PFSK-1 (cell line): ENCODE data around the gene PLK3.

ENCODE experiments used
- FOXP2 ChIP-seq: optimal IDR thresholded peaks from 2 replicates; pipeline ENCODE3; 2011; ENCODE audit warnings: borderline replicate concordance, control low read depth, inconsistent platforms; ENCODE audit not compliant: insufficient read depth; ENCODE audit errors: extremely low read length, extremely low read depth
- POLR2AphosphoS5 ChIP-seq: IDR thresholded peaks from 2 replicates; pipeline ENCODE4 v1.6.1; 2012; ENCODE audit warnings: low read depth, mild to moderate bottlenecking, control low read depth, low read length, moderate library complexity
- REST ChIP-seq, 2 experiments: IDR thresholded peaks; 2 replicates each; pipeline versions ENCODE4 v1.6.1 to v1.8.0; 2011 to 2012; ENCODE audit warnings: low read depth in 2 of 2, low read length in 2 of 2, control low read depth in 1 of 2, inconsistent platforms in 1 of 2, mild to moderate bottlenecking in 1 of 2, moderate library complexity in 1 of 2; ENCODE audit not compliant: insufficient read depth in 1 of 2
- SIN3A ChIP-seq: IDR thresholded peaks from 2 replicates; pipeline ENCODE4 v1.6.1; 2012; ENCODE audit warnings: mild to moderate bottlenecking, low read length, moderate library complexity, borderline replicate concordance; ENCODE audit not compliant: insufficient read depth
- TAF1 ChIP-seq: IDR thresholded peaks from 2 replicates; pipeline ENCODE4 v1.6.1; 2012; ENCODE audit warnings: low read length, control low read depth, borderline replicate concordance; ENCODE audit not compliant: insufficient read depth

PLK3 gene

GRCh38 chr1:44810101-44810761 lies 10.1 kb downstream of the PLK3 start:
- TF ChIP-seq TAF1 (no peak), FOXP2 (no peak), SIN3A (no peak), POLR2AphosphoS5 (no peak), REST (IDR thresholded peaks at IDR 0.05; ENCODE audit: insufficient read depth in 1 of 2, low read depth in 2 of 2, low read length in 2 of 2) (no peak)

- TF ChIP-seq POLR2AphosphoS5 (no peak), FOXP2 (no peak), REST (IDR thresholded peaks at IDR 0.05; ENCODE audit: insufficient read depth in 1 of 2, low read depth in 2 of 2, low read length in 2 of 2) (no peak), SIN3A (no peak), TAF1 (no peak)
Measured at GRCh38 chr1:44811234-44811633, 11.1 kb downstream of the PLK3 start.

- no peak for TF ChIP-seq POLR2AphosphoS5
- no peak for TF ChIP-seq TAF1
- no peak for TF ChIP-seq FOXP2
- TF ChIP-seq REST (IDR thresholded peaks at IDR 0.05; ENCODE audit: insufficient read depth in 1 of 2, low read depth in 2 of 2, low read length in 2 of 2), result no peak
- no peak for TF ChIP-seq SIN3A
Measured at GRCh38 chr1:44812822-44813543, 12.8 kb downstream of the PLK3 start.

GRCh38 chr1:44817307-44817706 lies 17.1 kb downstream of the PLK3 start:
- TF ChIP-seq SIN3A, result no peak

GRCh38 chr1:44817771-44818495 lies 17.8 kb downstream of the PLK3 start:
- TF ChIP-seq POLR2AphosphoS5 (no peak), REST (IDR thresholded peaks at IDR 0.05; ENCODE audit: insufficient read depth in 1 of 2, low read depth in 2 of 2, low read length in 2 of 2) (no peak), TAF1 (no peak), FOXP2 (no peak), SIN3A (no peak)
